Measurements from ENCODE around the gene STAM.

The STAM gene

GRCh38 chr10:17647326-17647725 is 3.4 kb downstream of the STAM start:
- no peak for DNase-seq (ENCODE audit: low read depth)

- peak; percentile 18 for DNase-seq (ENCODE audit: low read depth)
Observed at GRCh38 chr10:17648243-17649035, 4.5 kb downstream of the STAM start.

GRCh38 chr10:17649052-17649451 is 5.1 kb downstream of the STAM start:
- no peak for DNase-seq (ENCODE audit: low read depth)

DNA sequence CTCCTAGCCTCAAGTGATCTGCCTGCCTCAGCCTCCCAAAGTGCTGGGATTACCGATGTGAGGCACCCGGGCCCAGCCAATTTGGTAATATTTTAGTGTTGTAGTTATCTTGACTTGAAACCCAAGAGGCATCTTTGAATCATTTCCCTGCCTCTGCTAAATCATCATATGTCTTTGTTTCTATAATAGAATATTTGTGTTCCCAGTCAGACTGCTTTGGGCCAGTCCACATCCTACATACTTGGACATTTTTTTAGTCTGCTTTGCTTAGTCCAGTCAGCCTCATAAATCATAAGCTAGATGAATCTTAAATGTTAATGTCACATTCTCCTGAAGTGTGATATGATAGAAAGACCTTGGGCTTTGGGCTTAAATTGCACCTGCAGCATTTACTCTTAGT is 5.9 kb downstream of the STAM start:
- DNase-seq (ENCODE audit: low read depth) = no peak

DNA sequence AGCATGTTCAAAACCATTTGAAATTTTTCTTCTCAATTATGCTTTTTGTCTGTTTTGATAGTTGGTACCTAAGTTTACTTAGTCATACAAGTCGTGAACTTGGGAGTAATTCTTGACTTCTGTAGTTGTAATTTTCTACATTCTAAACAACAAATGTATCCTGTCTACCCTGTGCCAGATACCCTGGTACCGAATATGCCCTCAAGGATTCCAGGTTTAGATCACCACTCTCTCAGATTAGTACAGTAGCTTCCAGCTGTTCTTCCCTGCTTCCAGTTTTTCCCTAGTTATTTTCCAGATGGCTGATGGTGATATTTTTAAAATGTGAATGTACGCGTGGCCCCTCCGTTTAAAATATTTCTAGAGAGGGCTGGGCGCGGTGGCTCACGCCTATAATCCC is 6.5 kb downstream of the STAM start:
- DNase-seq (ENCODE audit: low read depth) = no peak

- no peak for DNase-seq (ENCODE audit: low read depth)
Observed at GRCh38 chr10:17651896-17652295, 7.9 kb downstream of the STAM start.

DNA sequence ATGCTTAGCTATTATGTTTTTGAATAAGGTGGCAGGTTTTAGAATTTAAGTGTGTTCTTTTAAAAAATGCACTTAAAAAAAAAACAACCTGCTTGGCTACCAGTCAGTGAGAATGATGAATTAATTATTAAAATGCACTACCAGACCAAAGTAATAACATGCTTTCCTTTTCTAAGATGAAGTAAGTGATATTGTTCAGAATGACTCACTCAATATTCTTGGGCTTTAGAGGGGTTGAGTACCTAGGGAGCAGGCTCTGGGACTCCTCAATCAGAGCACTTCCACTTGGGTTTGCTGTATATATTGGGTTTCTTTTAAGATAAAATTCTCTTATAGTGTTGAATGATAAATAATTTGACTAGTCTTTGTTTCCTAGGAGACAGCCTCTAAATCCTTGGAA is 8.6 kb downstream of the STAM start:
- DNase-seq (ENCODE audit: low read depth) = no peak

GRCh38 chr10:17655009-17655408 is 11.1 kb downstream of the STAM start:
- no peak for DNase-seq (ENCODE audit: low read depth)

- no peak for DNase-seq (ENCODE audit: low read depth)
Observed at GRCh38 chr10:17655567-17656146, 11.7 kb downstream of the STAM start.

DNA sequence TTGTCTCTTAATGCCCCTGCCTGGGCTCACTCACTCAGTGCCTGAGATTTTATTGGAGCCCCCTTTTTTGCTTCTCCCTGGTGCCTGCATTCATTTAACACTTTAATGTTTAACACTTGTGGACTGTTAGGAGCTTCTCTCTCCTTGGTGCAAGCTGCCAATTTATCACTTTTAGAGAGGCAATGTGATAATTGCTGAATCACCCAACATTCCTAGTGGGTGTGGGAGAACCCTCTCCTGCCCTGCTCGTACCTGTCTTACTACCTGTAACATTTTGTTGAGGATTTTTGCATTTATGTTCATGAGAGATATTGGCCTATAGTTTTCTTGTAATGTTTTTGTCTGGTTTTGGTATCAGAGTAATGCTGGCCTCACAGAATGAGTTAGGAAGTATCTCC is 13.2 kb downstream of the STAM start:
- DNase-seq (ENCODE audit: low read depth) = no peak

GRCh38 chr10:17659365-17659764 is 15.4 kb downstream of the STAM start:
- DNase-seq (ENCODE audit: low read depth) = no peak

DNA sequence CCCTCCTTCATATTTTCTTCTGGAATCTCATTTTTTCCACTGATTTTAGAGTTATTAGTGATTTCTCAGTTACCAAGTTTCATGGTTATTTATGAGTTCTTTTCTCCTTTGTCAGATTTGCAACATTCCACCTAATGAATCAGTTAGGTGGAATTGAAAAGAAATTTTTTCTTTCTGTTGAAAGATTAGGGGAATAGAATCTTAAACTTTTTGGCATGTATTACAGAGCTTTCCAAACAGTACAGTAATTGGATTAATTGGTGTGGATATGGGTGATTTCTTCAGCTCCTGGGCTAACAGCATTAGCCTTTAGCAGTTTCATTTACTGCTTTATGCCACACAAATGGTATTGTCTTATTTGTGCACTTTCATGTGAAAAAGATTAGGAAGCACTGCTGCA is 17.0 kb downstream of the STAM start:
- no peak for DNase-seq (ENCODE audit: low read depth)

DNA sequence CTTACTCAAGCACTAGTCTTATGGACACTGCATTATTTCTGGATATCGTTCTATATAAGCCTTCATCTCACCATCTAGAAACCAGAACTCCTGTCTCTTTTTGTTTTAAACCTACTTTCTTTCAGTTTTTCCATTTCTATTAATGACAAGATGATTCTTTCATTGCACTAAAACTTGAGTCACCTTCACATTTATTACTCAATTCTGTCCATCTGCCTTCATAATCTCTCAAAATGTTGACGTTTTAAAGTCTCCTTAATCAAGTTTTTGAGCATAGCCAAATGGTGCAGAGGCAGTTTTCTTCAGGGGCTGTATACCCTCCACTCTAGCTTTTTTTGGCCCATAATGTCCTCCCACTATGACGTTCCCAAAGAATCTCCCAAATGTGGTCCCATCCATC is 17.6 kb downstream of the STAM start:
- DNase-seq (ENCODE audit: low read depth) = no peak

GRCh38 chr10:17662193-17663138 is 18.5 kb downstream of the STAM start:
- no peak for DNase-seq (ENCODE audit: low read depth)

- DNase-seq (ENCODE audit: low read depth) = no peak
Observed at GRCh38 chr10:17663450-17663849, 19.5 kb downstream of the STAM start.

- DNase-seq (ENCODE audit: low read depth) = no peak
Observed at GRCh38 chr10:17665747-17666146, 21.8 kb downstream of the STAM start.

DNA sequence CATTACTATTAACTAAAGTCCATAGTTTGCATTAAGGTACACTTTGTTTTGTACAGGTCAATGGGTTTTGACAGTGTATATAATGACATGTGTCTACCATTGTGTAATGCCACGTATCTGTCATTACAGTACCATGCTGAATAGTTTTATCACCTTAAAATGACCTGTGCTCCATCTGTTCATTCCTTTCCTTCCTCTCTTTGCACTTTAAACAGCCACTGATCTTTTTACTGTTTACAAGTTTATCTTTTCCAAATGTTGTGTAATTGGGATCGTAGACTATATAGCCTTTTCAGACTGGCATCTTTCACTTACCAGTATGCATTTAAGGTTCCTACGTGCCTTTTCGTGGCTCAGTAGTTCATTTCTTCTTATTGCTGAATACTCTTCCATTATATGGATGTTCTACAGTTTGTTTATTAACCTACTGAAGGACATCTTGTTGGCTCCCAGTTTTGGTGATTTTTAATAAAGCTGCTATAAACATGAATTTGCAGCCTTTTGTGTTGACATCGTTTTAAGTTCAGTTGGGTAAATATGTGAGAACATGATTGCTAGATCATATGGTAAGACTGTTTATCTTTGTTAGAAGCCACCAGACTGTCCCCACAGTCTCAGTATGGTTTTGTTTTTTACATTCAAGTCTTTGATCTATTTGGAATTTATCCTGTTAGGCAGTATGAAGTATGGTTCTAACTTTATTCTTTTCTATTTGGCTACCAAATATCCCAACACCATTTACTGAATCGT is 24.7 kb downstream of the STAM start:
- no peak for DNase-seq (ENCODE audit: low read depth)

DNA sequence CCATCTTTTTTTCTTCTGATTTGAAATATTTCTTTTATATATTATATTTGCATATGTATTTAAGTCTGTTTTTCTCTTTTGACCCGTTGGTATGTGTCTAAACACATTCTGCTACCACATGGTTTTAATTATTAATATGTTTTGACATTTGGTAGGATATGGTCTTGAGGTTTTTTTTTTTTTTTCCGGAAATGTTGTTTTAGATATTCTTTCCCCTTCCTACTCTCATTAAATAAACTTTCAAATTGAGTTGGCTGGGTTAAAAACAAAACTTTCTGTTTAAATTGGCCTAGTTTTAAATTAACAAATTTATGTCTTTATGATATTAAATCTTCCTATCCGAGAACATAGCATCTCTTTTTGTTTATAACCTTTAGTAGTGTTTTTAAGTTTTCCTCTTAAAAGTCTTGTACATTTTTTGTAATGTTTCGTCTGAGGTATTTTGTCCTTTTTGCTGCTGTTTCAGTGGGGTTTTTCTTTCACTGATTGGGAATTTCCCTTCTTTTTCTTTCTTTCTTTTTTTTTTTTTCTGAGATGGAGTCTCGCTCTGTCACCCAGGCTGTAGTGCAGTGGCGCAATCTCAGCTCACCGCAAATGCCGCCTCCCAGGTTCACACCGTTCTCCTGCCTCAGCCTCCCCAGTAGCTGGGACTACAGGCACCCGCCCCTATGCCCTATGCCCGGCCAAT is 25.4 kb downstream of the STAM start:
- no peak for DNase-seq (ENCODE audit: low read depth)

DNA sequence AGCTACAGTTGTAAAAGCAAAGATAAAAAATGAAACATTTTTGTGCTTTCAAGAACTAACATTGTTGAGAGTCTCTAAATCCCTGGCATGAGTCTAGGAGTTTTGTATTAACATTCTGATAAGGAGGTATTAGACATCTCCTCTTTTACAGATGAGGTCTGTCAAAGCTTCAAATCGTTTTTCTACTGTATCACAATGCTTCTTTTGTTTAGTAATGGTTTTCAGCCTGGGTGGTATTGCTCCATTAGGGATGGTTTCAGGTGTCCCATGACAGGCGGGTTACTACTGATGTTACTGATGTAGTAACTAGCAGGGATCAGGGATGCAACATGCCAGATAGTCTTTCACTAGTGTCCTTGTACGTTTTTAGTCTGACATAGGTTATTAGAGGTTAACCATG is 27.4 kb downstream of the STAM start:
- no peak for DNase-seq (ENCODE audit: low read depth)

DNA sequence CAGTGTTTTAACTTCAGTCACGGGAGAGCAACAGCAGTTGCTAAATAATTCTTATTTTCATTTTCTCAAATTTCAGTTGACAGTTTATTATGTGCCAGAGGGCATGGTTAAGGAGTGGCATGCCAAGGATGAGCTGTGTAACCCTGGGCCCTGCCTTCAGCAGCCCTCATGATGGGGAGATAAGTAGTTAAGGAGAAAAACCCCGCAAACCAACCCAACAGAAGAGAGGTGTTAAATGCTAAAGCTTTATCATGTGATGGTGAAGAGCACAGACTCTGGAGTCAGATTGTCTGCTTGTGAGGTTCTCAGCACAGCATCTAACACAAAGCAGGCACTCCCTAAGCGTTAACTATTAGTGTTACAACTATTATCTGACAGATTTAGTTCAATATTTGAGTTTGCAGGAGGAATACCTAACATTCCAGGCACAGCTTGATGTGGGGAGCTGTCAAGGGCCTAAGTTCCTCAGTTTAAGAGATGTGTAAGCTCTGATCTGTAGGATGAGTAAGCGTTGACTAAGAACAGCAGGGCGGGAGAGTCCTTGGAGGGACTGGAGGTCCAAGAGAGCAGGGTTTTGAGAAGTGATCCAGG is 29.6 kb downstream of the STAM start:
- no peak for DNase-seq (ENCODE audit: low read depth)

DNA sequence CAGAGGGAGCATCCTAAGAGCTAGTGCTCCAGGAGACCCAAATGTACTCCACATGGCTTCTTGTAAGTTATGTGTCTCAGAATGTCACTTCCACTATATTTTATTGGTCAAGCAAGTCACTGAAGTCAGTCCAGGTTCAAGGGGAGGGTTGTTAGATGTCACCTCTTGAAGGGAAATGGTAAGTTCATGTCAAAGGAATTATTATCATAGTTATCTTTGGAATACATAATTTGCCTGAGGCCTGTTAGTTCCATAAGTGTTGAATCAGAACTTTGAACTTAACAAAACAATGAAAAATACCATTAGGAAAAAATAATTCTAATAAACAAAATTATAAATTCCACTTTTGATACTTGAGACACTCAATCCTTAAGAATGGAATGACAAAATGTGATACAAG is 30.6 kb downstream of the STAM start:
- no peak for DNase-seq (ENCODE audit: low read depth)
